AG09319 (cell line): ENCODE results near the gene OPCML.

Experiments used
- DNase-seq: peaks from one replicate; pipeline ENCODE4 v3.0.0-alpha.2; 2010; ENCODE audit warnings: low read depth; ENCODE audit errors: extremely low read depth
- TF ChIP-seq, protein P1 (sequence below): IDR thresholded peaks from 2 replicates; pipeline ENCODE4 v1.5.1; 2011; ENCODE audit warnings: low read depth, mild to moderate bottlenecking, inconsistent platforms, low read length, moderate library complexity

The OPCML gene

DNA sequence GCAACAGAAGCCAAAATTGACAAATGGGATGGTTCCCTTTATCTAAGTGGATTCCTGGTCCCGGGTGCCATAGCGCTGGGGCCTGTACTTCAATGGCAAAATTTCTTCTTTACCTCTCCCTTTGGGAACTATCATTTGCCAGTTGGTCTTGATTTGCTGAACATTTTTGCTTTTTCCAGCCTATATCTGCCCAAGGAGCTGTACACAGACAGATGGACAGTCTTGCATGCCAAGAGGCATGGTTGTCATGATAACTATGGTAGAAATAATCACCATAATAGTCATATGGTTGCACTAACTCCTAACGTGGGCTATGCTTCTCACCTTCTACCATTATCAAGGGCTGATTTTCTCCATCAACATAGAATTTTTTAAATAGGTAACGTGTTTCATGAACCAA is 1030.9 kb downstream of the OPCML start:
- TF ChIP-seq, protein P1, sequence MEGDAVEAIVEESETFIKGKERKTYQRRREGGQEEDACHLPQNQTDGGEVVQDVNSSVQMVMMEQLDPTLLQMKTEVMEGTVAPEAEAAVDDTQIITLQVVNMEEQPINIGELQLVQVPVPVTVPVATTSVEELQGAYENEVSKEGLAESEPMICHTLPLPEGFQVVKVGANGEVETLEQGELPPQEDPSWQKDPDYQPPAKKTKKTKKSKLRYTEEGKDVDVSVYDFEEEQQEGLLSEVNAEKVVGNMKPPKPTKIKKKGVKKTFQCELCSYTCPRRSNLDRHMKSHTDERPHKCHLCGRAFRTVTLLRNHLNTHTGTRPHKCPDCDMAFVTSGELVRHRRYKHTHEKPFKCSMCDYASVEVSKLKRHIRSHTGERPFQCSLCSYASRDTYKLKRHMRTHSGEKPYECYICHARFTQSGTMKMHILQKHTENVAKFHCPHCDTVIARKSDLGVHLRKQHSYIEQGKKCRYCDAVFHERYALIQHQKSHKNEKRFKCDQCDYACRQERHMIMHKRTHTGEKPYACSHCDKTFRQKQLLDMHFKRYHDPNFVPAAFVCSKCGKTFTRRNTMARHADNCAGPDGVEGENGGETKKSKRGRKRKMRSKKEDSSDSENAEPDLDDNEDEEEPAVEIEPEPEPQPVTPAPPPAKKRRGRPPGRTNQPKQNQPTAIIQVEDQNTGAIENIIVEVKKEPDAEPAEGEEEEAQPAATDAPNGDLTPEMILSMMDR = no peak
- DNase-seq = no peak

DNA sequence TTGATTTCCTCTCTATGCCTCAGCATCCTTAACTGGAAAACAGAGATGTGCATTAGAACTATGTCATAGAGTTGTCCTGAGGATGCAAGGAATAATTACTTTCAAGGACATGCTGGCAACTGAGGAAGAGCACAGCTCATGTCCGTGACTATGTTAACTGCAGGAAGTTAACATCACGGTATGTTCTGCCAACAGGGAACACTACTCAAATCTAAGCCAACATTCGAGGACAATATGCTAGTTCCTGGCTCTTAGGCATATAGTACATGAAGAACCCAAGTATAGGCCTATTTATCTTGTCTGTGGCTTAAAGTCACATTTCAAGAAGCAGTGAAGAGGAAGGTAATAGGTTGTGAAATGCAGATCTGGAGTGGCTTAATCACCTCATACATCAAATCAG is 1032.6 kb downstream of the OPCML start:
- DNase-seq = no peak

DNA sequence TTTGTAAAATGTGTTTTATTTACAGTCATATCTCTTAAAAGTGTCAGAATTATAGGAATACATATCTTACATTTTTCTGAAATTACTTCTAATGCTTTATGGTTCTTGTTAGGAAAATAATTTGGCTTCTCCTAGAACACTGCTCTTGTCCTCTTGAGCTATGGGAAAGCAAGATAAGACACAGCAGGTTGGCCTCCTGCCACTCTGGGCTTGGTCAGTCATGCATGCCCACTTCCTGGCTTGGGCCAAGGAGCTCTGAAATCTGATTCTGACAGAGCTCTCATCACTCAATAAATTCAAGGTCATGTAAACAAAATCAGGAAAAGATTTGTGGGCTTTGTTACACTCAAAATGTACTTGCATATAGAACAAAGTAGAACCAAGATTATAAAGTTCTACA is 1036.0 kb downstream of the OPCML start:
- DNase-seq = no peak
- TF ChIP-seq, protein P1 = no peak

More for the DNA sequence above, 1032.6 kb downstream of the OPCML start:
- TF ChIP-seq, protein P1 = no peak

DNA sequence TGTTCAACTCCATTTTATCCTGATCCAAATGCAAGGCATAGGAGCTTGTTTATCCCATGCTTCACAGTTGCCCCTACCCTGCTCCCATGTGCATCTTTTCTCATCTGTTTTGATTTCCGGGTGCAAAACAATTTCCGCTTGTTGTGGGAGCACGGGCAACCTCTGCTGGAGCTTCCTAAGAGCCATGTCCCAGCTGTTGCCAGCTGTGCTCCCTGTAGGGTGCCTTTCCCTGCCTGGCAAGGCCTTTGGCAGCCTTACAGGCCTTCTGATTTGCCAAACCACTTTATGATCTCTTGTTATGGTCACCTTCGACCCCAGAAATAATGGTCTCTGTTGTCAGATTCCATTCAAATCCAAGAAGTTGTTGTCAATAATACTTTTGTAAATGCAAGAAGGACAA is 1038.5 kb downstream of the OPCML start:
- TF ChIP-seq, protein P1 = no peak
- no peak for DNase-seq

DNA sequence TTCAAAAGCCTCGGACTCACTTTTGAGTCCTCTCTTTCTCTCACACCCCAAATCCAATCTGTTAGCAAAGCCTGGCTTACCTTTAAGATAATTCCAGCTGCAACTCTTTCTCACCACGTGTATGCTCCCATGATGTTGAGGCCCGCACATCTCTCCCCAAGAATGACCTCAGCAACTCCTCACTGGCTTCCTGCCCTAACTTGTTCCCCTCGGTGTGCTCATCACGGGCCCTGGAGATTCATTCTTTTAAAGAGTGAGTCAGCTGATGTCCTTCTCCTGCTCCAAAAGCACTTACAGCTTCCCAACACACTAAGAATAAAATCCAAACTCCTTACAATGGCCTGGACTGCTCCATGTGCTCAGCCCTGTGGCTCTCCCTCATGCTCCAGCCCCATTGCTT is 1041.3 kb downstream of the OPCML start:
- TF ChIP-seq, protein P1 = no peak

DNA sequence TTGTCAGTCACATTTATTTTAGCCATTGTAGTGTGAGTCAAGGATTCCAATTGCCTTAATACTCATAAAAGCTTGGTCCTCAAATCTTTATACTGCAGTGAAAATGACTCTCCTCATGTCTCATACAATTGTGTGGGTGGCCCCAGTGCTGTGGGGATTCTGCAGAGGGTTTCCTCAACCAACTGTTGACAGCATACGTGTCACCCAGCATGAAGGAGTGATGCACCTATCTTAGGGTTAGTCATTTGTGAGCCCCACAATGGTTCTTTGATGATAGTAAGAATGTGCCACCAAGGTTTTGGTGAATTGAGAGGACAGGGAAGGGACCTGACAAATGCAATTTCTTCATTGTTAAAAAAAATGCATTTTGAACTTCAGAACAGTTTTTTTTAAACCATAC is 1046.2 kb downstream of the OPCML start:
- TF ChIP-seq, protein P1 = no peak
- no peak for DNase-seq

More for the DNA sequence above, 1041.3 kb downstream of the OPCML start:
- DNase-seq = no peak

DNA sequence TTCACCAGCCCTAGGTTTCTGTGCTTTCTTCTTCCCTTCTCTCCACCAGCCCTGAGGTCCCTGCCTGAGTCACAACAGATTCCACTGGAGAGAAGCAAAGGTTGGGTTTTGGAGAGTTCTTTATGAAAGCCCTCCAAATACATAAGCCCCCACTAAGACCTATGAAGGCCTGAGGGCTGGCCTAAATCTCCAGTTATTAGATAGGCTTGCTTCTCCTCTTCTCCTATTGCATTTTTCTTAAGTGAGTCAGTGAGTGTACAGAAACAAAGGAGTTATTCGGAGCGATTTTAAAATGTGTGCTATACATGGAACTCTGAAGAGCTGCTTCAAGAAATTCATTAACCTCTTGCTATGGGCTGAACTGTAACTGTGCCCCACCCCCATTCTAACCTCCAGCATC is 1057.3 kb downstream of the OPCML start:
- TF ChIP-seq, protein P1 = no peak
- DNase-seq = no peak
